Naive thymus-derived CD4-positive, alpha-beta T cell (primary cell): ENCODE data around the gene CCBE1. TPM values are rescaled to one million over a fixed set of nuclear protein-coding genes. Genes with fewer than 3 reads are reported as not detected.

Experiments used
- ATAC-seq: fragments of 150-1000 bp; cut with Tn5 transposase; 2 replicates; pipeline ENCODE4 v1.10.0; 2021; ENCODE audit warnings: mild to moderate bottlenecking, moderate library complexity
- CTCF ChIA-PET: fragments of 350-600 bp; sonication (Branson Sonifier 250); formaldehyde crosslinking; loops from one replicate; lab custom pipeline; 2021; ENCODE audit warnings: antibody characterized with exemption; lab: Charles Lee
- POLR2A ChIA-PET: fragments of 350-600 bp; sonication (Branson Sonifier 250); formaldehyde crosslinking; loops from one replicate; lab custom pipeline; 2021; ENCODE audit warnings: antibody characterized with exemption, inconsistent platforms; lab: Charles Lee
- DNase-seq, 9 donors: peaks; one replicate each; pipeline versions ENCODE4 v3.0.0 to v3.0.0-alpha.2; 2020 to 2022; ENCODE audit warnings: mixed read lengths in 1 of 9
- H3K27ac ChIP-seq: one replicate; pipeline ENCODE4 v1.7.0; 2013; ENCODE audit warnings: mild to moderate bottlenecking, low read depth, low read length, moderate library complexity
- H3K27me3 ChIP-seq, 2 donors: one replicate each; pipeline ENCODE4 v1.7.0; 2013; ENCODE audit warnings: low read length in 2 of 2, mild to moderate bottlenecking in 2 of 2, moderate library complexity in 2 of 2; ENCODE audit not compliant: control insufficient read depth in 2 of 2, insufficient read depth in 2 of 2
- H3K36me3 ChIP-seq, 3 experiments: 1 replicate in 2 of 3; 2 replicates in 1 of 3; pipeline ENCODE4 v1.7.0; 2013; ENCODE audit warnings: low read length in 3 of 3, mild to moderate bottlenecking in 3 of 3, moderate library complexity in 1 of 3; ENCODE audit not compliant: insufficient read depth in 3 of 3, control insufficient read depth in 2 of 3
- H3K4me1 ChIP-seq, 2 donors: one replicate each; pipeline ENCODE4 v1.7.0; 2013; ENCODE audit warnings: low read length in 2 of 2, mild to moderate bottlenecking in 2 of 2, moderate library complexity in 1 of 2; ENCODE audit not compliant: control insufficient read depth in 2 of 2, insufficient read depth in 2 of 2
- H3K4me3 ChIP-seq: 2 replicates; pipeline ENCODE4 v1.7.0; 2013; ENCODE audit warnings: mild to moderate bottlenecking, low read length
- H3K9me3 ChIP-seq, 3 experiments: 1 replicate in 2 of 3; 2 replicates in 1 of 3; pipeline ENCODE4 v1.7.0; 2013; ENCODE audit warnings: low read length in 3 of 3; ENCODE audit not compliant: control insufficient read depth in 2 of 3
- H3K27ac Mint-ChIP-seq, 9 donors: one replicate each; pipeline ENCODE4 v1.8.0; 2020 to 2022; ENCODE audit warnings: mixed read lengths in 9 of 9, mild to moderate bottlenecking in 8 of 9, moderate library complexity in 5 of 9, inconsistent platforms in 2 of 9
- H3K27me3 Mint-ChIP-seq, 5 donors: one replicate each; pipeline ENCODE4 v1.8.0; 2021 to 2022; ENCODE audit warnings: mixed read lengths in 5 of 5, mild to moderate bottlenecking in 1 of 5
- H3K36me3 Mint-ChIP-seq, 5 donors: one replicate each; pipeline ENCODE4 v1.8.0; 2020 to 2022; ENCODE audit warnings: mixed read lengths in 5 of 5, mild to moderate bottlenecking in 3 of 5, inconsistent platforms in 1 of 5
- H3K4me1 Mint-ChIP-seq, 7 donors: one replicate each; pipeline ENCODE4 v1.8.0; 2020 to 2022; ENCODE audit warnings: mixed read lengths in 7 of 7, mild to moderate bottlenecking in 3 of 7, inconsistent platforms in 1 of 7
- H3K4me3 Mint-ChIP-seq, 10 donors: one replicate each; pipeline ENCODE4 v1.8.0; 2020 to 2022; ENCODE audit warnings: mild to moderate bottlenecking in 10 of 10, mixed read lengths in 10 of 10, moderate library complexity in 6 of 10, inconsistent platforms in 2 of 10
- H3K9me3 Mint-ChIP-seq, 11 donors: one replicate each; pipeline ENCODE4 v1.8.0; 2020 to 2022; ENCODE audit warnings: mixed read lengths in 11 of 11, mild to moderate bottlenecking in 4 of 11, inconsistent platforms in 1 of 11, moderate library complexity in 1 of 11
- intact Hi-C, 2 donors: fragments of 100-400 bp; cut with micrococcal nuclease; formaldehyde crosslinking; loops; one replicate each; pipeline ENCODE4 v1.15.1; 2023
- polyA plus RNA-seq, 2 donors: library from polyadenylated mRNA; unstranded; fragments of 300-500 nt; fragmentation: Illumina TruSeq; gene quantifications; one replicate each; pipeline ENCODE4 v1.2.3, GENCODE V29; 2021
- total RNA-seq, 6 experiments: library from RNA in 5 of 6; stranded (reverse) in 5 of 6; gene quantifications; 1 replicate in 5 of 6; 2 replicates in 1 of 6; pipeline ENCODE4 v1.2.3 and lab custom pipeline; 2021 to 2026

The CCBE1 gene
- total and polyA plus RNA-seq, 7 experiments from 2014 or later: not detected

- DNase-seq: no peak
- peaks cover 0 to 5% (median 0%) of the 10 kb centered on the region in 5 donors for H3K27me3 Mint-ChIP-seq
- no peaks in the 10 kb centered on the region for H3K36me3 Mint-ChIP-seq
- intact Hi-C loops: no loop called here
- H3K9me3 Mint-ChIP-seq: peaks cover 0 to 5% (median 0%) of the 10 kb centered on the region in 11 donors
- no peak overlapping the region for H3K27ac ChIP-seq
- ChIA-PET CTCF (no interaction called here), POLR2A (no interaction called here)
- no peaks in the 10 kb centered on the region for H3K4me1 Mint-ChIP-seq
- ATAC-seq: no peak
- no peaks in the 10 kb centered on the region for H3K4me1 ChIP-seq
- no peak overlapping the region for H3K27ac Mint-ChIP-seq
- H3K36me3 ChIP-seq: no peaks in the 10 kb centered on the region
- H3K27me3 ChIP-seq: no peaks in the 10 kb centered on the region
- H3K9me3 ChIP-seq: no peaks in the 10 kb centered on the region
- no peak overlapping the region for H3K4me3 Mint-ChIP-seq
- no peak overlapping the region for H3K4me3 ChIP-seq
Observed at GRCh38 chr18:59725142-59725541, 27.9 kb upstream of the CCBE1 start.

GRCh38 chr18:59724103-59724502, 26.9 kb upstream of the CCBE1 start:
- H3K9me3 Mint-ChIP-seq: peaks cover 0 to 5% (median 0%) of the 10 kb centered on the region in 11 donors
- H3K27me3 Mint-ChIP-seq: peaks cover 0 to 5% (median 4%) of the 10 kb centered on the region in 5 donors
- intact Hi-C loops: no loop called here
- POLR2A ChIA-PET: no interaction called here
- H3K27ac Mint-ChIP-seq: no peak overlapping the region
- ATAC-seq (no peak), DNase-seq (no peak)
- no peaks in the 10 kb centered on the region for H3K4me1 Mint-ChIP-seq
- Histone ChIP-seq H3K36me3 (no peaks in the 10 kb centered on the region), H3K4me3 (no peak overlapping the region), H3K4me1 (no peaks in the 10 kb centered on the region), H3K27ac (no peak overlapping the region), H3K27me3 (no peaks in the 10 kb centered on the region), H3K9me3 (no peaks in the 10 kb centered on the region)
- H3K4me3 Mint-ChIP-seq: no peak overlapping the region
- CTCF ChIA-PET: no interaction called here
- no peaks in the 10 kb centered on the region for H3K36me3 Mint-ChIP-seq

- H3K9me3 ChIP-seq: no peaks in the 10 kb centered on the region
- H3K36me3 ChIP-seq: no peaks in the 10 kb centered on the region
- POLR2A ChIA-PET: no interaction called here
- DNase-seq (no peak), ATAC-seq (no peak)
- no peaks in the 10 kb centered on the region for H3K4me1 ChIP-seq
- Mint-ChIP-seq H3K4me3 (no peak overlapping the region), H3K9me3 (peaks cover 0 to 5% (median 0%) of the 10 kb centered on the region in 11 donors), H3K36me3 (no peaks in the 10 kb centered on the region), H3K27ac (no peak overlapping the region), H3K27me3 (peaks cover 0 to 5% (median 4%) of the 10 kb centered on the region in 5 donors), H3K4me1 (no peaks in the 10 kb centered on the region)
- no peaks in the 10 kb centered on the region for H3K27me3 ChIP-seq
- no peak overlapping the region for H3K27ac ChIP-seq
- intact Hi-C loops: no loop called here
- H3K4me3 ChIP-seq: no peak overlapping the region
- CTCF ChIA-PET: no interaction called here
Observed at GRCh38 chr18:59721931-59722330, 24.7 kb upstream of the CCBE1 start.

GRCh38 chr18:59721211-59721610, 24.0 kb upstream of the CCBE1 start:
- H3K4me3 Mint-ChIP-seq: no peak overlapping the region
- H3K36me3 Mint-ChIP-seq: no peaks in the 10 kb centered on the region
- DNase-seq: no peak
- intact Hi-C loops: no loop called here
- Histone ChIP-seq H3K27ac (no peak overlapping the region), H3K9me3 (no peaks in the 10 kb centered on the region), H3K4me3 (no peak overlapping the region), H3K4me1 (no peaks in the 10 kb centered on the region), H3K27me3 (no peaks in the 10 kb centered on the region), H3K36me3 (no peaks in the 10 kb centered on the region)
- POLR2A ChIA-PET: no interaction called here
- no peak for ATAC-seq
- peaks cover 0 to 5% (median 5%) of the 10 kb centered on the region in 5 donors for H3K27me3 Mint-ChIP-seq
- H3K4me1 Mint-ChIP-seq: no peaks in the 10 kb centered on the region
- CTCF ChIA-PET: no interaction called here
- H3K27ac Mint-ChIP-seq: no peak overlapping the region
- peaks cover 0 to 5% (median 0%) of the 10 kb centered on the region in 11 donors for H3K9me3 Mint-ChIP-seq

GRCh38 chr18:59719544-59720181, 22.4 kb upstream of the CCBE1 start:
- Mint-ChIP-seq H3K36me3 (no peaks in the 10 kb centered on the region), H3K27ac (no peak overlapping the region), H3K4me1 (no peaks in the 10 kb centered on the region), H3K4me3 (no peak overlapping the region), H3K9me3 (peaks cover 0 to 8% (median under 1%) of the 10 kb centered on the region in 11 donors), H3K27me3 (peaks cover 0 to 8% (median 5%) of the 10 kb centered on the region in 5 donors)
- no peaks in the 10 kb centered on the region for H3K4me1 ChIP-seq
- DNase-seq (no peak), ATAC-seq (no peak)
- ChIA-PET POLR2A (no interaction called here), CTCF (no interaction called here)
- H3K4me3 ChIP-seq: no peak overlapping the region
- intact Hi-C loops: no loop called here
- H3K27ac ChIP-seq: no peak overlapping the region
- no peaks in the 10 kb centered on the region for H3K9me3 ChIP-seq
- H3K36me3 ChIP-seq: no peaks in the 10 kb centered on the region
- H3K27me3 ChIP-seq: no peaks in the 10 kb centered on the region

GRCh38 chr18:59718464-59719157, 21.4 kb upstream of the CCBE1 start:
- no peaks in the 10 kb centered on the region for H3K36me3 Mint-ChIP-seq

GRCh38 chr18:59718108-59718463, 20.9 kb upstream of the CCBE1 start:
- H3K9me3 Mint-ChIP-seq: peaks cover 0 to 6% (median 1%) of the 10 kb centered on the region in 11 donors
- no peaks in the 10 kb centered on the region for H3K36me3 ChIP-seq
- CTCF ChIA-PET: no interaction called here

More at GRCh38 chr18:59718464-59719157, 21.4 kb upstream of the CCBE1 start:
- intact Hi-C loops: no loop called here
- POLR2A ChIA-PET: no interaction called here
- Mint-ChIP-seq H3K27me3 (peaks cover 0 to 8% (median 5%) of the 10 kb centered on the region in 5 donors), H3K4me3 (no peak overlapping the region), H3K9me3 (peaks cover 0 to 4% (median 1%) of the 10 kb centered on the region in 11 donors), H3K4me1 (no peaks in the 10 kb centered on the region), H3K27ac (no peak overlapping the region)
- Histone ChIP-seq H3K27me3 (no peaks in the 10 kb centered on the region), H3K4me3 (no peak overlapping the region), H3K27ac (no peak overlapping the region), H3K4me1 (no peaks in the 10 kb centered on the region), H3K36me3 (no peaks in the 10 kb centered on the region), H3K9me3 (no peaks in the 10 kb centered on the region)
- DNase-seq (no peak), ATAC-seq (no peak)
- CTCF ChIA-PET: no interaction called here

More at GRCh38 chr18:59718108-59718463, 20.9 kb upstream of the CCBE1 start:
- intact Hi-C loops: no loop called here
- POLR2A ChIA-PET: no interaction called here
- no peak overlapping the region for H3K4me3 ChIP-seq
- H3K27ac ChIP-seq: no peak overlapping the region
- Mint-ChIP-seq H3K27ac (no peak overlapping the region), H3K36me3 (no peaks in the 10 kb centered on the region), H3K27me3 (peaks cover 0 to 8% (median 5%) of the 10 kb centered on the region in 5 donors), H3K4me3 (no peak overlapping the region), H3K4me1 (no peaks in the 10 kb centered on the region)
- H3K4me1 ChIP-seq: no peaks in the 10 kb centered on the region
- DNase-seq (no peak), ATAC-seq (no peak)
- no peaks in the 10 kb centered on the region for H3K27me3 ChIP-seq
- H3K9me3 ChIP-seq: no peaks in the 10 kb centered on the region
